ENCODE measurements around the gene ULBP1.
"Not testable (repeated sequence)": the region's sequence is repeated elsewhere in the genome, so short reads cannot be mapped to it uniquely, and the experiment has no call there.

Gene ULBP1, protein sequence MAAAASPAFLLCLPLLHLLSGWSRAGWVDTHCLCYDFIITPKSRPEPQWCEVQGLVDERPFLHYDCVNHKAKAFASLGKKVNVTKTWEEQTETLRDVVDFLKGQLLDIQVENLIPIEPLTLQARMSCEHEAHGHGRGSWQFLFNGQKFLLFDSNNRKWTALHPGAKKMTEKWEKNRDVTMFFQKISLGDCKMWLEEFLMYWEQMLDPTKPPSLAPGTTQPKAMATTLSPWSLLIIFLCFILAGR

DNA sequence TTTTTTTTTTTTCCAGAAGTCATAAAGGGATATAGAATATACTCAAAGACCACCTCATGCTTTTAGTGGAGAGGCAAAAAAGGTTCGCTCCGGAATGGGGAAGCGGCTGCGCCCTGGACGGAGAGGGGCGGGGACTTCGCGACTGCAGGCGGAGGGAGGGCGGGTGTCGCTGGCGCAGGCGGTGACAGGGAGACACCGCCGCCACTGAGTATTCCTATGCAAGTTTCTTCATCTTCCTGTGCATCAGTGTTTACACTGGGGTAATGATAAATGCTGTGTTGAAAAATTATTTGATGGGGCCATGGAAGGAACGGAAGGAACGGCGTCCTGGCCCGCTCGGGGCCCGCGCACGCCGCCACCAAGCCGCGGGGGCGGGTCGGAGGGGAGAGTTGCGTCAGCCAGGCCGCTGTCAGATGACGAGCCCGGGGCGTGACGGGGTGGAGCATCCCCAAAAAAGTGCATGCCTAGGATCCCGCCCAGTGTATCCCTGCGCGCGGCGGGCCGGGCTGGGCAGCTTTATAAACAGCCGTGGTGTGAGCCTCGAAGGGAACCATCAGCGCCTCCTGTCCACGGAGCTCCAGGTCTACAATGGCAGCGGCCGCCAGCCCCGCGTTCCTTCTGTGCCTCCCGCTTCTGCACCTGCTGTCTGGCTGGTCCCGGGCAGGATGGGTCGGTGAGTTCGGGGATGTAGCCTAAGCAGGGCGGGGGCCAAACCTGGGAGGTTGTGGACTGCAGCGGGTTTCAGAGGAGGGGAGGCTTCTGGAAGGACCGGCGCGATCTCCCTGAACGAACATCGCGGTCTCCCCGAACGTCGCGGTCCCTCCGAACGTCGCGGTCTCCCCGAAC lies at the start of gene ULBP1:
Gene ULBP1, plus strand, starts transcription at position 482 of the 846 bp plus-strand sequence. Its CDS starts 107 bp downstream, at position 589.
- peak; percentile 88 for DNase-seq (ENCODE audit: low read depth, low spot score)

DNA sequence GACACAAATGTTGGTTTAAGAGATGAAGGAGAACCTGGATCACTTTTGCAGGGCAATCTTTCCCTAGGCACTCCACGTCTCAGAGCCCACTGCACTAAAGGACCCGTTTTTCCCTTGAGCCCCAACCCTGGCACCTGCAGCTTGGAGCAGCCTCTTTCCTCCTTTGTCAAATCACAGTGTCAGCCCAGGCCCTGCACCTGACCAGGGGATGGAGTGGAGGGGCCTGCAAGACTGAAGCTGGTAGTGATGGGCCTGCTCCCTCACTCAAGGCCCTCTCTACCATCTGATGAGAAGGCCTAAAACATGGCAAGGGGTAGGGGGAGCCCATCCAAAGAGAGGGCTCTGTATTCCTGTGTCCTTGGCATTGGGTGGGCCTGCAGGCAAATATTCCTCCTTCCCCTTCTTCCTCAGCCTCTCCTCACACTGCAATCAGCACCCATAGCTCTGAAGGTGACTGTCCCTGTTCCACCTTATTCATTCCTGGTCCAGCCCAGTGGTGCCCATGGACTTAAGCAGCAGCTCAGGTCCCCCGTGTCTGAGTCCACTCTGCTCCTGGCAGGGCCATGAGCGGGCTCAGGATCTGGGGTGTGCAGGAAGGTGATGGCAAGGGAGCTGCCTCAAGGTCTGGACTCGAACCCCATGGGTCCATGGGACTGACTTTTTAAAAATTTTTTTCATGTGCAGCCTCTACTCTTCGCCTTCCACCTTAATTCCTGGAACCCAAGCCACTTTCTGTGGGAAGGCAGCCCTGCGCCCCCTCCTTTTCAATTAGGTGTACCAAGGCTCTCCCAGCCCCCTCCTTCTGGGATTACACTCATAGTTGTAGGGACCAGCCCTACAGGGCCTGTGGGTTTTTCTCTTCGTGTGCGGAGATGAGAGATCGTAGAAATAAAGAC lies 47.5 kb upstream of the ULBP1 start:
- no peak for DNase-seq (ENCODE audit: low read depth, low spot score)

DNA sequence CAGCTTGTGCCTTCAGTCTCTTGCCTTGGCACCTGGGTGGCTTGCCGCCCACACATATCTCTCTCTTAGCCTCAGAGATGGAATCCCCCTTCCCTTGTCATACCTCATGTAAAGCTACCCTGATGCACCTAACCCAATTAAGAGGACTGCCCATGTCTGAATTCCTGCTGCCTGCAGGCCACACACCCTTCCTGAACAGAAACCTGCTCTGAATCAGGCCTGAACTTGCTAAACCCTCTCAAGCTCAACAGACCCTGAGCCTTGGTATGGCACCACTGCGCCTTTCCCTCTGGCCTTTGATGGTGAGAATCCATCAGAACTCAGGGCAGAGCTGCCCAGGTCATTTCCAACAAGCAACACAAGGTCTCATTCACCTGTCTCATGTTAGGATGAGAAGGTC lies 46.1 kb upstream of the ULBP1 start:
- DNase-seq (ENCODE audit: low read depth, low spot score), result no peak

DNA sequence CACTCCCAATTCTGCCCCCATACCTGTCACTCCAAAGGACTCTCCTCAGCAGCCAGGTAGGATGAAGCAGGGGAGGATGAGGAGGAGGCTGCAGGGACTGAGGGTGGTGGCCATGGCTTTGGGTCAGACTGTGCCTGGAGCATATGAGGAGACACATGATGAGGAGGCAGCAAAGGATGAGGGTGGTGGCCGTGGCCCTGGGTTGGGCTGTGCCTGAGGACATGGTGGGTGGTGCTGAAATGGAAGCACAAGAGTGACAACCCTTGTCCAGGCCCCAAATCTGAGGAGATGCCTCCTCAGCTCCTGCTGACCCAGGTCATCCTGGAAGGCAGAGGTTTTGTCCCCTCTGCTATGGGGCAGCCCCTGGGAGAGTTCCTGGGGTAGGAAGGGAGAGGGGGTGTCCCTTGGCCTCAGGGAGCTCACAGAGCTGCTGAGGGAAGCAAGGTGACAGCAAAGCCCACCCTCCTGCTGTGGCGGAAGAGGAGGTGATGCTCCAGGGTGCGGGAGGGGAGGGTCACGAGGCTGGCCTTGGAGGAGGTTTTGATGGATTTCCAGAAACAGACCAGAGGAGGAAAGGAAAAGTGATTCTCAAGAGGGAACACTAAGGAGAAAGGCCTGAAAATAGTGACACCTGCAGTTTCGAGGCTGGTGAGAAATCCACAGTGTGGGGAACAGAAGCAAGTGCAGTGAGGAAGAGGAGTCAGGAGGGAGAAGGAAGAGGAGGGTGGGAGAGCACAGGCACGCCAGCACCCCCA lies 45.4 kb upstream of the ULBP1 start:
- DNase-seq (ENCODE audit: low read depth, low spot score), result no peak

DNA sequence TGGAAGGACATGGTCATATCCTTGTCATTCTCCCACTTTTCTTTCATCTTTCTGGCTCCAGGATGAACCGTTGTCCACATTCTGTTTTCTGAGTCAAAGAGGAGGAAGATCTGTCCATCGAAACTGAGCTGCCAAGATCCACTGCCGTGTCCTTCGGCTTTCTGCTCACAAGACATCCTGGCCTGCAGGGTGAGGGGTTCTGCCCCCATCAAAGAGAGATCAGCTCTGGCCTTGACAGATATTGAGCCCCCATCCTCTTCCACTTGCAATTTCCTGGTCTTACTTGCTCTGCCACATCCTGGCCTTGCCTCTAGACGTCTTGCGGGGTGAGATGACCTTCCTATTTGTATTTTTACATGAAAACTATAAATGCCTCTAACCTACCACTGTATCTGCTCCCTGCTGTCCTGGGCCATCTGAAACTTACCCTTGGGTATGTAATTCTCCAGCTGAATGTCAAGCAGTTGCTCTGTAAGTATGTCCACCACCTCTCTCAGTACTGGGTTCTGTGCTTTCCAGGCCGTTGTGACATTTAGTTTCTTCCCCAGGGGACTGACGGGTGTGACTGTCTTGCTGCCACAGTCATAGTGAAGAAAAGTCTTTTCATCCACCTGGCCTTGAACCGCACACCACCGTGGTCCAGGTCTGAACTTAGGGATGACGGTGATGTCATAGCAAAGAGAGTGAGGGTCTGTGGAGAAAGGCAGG lies 44.5 kb upstream of the ULBP1 start:
- not testable (repeated sequence) for DNase-seq (ENCODE audit: low read depth, low spot score)

DNA sequence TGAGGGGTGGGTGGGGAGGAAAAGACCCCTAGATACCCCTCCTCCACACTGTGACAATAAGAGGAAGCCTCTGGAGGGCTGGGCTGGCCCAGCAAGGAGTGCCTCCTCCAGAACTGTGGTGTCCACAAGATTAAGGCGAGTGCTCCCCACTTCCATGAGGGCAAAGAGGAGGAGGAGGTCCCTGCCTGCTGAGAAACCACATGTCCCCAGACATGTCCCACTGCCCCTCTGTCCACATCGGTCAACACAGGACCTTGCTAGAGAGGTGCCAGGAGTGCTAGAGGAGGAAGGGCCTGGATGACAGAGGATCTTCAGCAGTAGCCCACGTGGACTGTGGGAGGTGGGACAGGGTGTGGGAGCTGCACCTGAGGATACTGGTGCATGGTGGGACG lies 43.9 kb upstream of the ULBP1 start:
- no peak for DNase-seq (ENCODE audit: low read depth, low spot score)

DNA sequence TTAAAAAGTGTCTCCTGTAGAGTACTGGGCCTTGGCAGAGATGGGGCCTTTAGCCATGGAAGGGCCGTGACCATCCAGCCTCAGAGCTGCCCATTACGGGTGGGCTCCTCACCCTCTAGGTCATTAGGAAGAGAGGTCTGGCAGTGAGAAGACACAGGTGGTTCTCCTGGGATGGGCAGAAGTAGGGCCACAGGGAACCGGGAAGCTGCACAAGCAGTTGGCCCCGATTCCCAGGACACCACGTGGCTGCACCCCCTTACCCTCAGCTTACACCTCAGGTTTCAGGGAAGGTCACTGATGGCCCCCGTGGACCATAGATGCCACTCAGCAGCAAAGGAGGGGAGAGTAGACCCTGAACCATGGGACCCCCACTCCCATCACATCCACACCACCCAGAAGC lies 42.4 kb upstream of the ULBP1 start:
- DNase-seq (ENCODE audit: low read depth, low spot score), result no peak

DNA sequence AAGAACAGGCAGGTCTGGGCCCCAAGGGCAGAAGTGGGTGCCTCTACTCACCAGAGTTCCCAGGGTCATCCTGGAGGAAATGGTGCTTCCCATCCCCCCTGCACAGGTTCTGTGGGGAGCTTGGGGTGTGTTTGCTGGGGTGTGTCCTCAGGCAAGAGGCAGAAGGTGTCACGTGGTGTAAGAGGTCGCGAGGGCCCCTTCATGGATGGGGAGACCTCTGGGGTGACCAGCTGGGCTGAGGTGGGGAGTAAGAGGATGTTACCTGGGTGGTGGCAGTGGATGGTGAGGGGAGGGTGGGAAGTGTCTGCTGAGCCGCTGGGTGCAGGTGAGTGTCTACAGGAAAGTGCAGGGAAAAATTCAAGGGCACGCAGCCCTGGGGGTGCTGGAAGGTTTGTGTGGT lies 41.7 kb upstream of the ULBP1 start:
- DNase-seq (ENCODE audit: low read depth, low spot score), result not testable (repeated sequence)

DNA sequence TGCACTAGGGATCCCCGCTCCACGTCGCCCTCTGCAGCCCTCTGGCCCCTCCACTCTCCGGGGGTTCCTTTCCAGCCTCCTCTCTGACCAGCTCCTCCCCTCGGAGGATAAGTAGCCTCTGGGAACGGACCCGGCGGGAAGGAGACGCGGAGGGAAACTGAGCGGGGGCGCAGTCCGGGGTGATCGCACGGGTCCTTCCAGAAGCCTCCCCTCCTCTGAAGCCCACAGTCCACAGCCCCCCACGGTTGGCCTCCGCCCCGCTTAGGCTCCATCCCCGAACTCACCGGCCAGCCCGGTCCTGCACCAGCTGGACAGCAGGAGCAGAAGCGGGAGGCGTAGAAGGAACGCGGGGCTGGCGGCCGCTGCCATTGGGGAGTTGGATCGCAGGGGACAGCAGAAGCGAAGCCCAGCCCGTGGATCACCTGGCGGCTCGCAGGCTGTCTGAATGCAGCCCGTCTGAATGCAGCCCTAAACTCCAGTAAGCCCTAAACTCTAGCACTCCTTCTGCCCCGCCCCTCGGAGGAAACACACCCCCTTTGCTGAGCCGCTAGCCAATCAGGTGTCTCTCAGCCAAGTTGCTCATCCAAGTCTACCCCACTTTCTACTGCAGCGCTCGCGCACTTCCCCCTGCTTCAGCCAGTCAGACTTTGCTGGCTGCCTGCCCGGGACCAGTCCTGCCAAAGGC lies 41.0 kb upstream of the ULBP1 start, which contains the start of gene RAET1G:
Gene RAET1G, minus strand, starts transcription at position 480 of the 685 bp plus-strand sequence. Its CDS starts 111 bp downstream, at position 369.
- DNase-seq (ENCODE audit: low read depth, low spot score), result peak; percentile 89

DNA sequence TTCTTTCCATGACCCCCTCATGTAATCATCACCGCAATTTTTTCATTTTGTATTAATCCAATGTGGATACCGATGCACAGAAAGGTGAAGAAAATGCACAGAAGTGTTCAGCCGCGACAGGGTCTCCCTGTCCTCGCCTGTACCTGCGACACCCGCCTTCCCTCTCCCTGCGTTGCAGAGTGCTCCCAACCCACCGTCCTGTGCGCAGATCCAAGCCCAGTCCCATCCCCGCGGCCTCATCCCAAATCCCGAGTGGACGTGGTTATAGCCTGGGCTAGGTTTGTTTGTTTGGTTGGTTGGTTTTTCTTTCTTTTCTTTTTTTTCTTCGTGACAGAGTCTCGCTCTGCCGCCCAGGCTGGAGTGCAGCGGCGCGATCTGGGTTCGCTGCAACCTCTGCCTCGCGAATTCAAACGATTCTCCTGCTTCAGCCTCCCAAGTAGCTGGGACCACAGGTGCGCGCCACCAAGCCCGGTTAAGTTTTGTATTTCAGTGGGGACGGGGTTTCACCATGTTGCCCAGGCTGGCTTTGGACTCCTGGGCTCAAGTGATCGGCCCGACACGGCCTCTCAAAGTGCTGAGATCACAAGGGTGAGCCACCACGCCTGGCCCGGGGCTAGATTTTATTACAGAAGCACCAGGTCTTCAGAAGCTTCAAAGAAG lies 40.3 kb upstream of the ULBP1 start:
- no peak for DNase-seq (ENCODE audit: low read depth, low spot score)

DNA sequence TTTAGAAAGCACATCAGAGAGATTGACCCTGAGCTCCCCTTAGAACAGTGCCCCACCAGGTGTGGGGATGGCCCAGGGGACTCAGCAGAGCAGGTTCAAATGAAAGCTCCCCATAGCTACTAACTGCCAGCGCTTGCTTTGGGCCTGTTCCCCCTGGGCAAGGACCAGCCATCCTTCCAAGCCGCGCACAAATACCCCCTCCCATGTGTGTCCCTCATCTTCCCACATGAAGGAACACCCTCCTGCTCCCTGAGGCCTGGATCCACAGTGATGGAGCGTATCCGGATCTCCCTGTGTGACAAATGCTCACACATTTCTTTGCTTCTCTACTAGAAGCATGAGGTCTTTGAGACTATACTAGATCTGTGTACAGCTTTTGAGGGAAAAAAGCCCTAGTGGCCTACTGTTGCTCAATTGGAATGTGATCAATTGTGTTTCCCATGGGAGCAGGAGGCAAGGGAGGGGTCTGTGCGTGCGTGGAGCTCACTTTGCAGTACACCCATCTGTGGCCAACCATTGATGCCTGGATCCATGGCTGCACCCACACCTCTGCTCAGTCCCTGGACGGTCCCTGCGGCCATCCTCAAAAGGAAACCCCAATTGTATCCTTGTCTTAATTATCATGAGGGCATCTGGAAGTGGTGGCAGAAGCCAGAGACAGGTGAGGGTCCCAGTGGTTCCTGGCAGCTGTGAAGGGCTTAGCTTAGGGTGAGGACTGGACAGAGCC lies 39.4 kb upstream of the ULBP1 start:
- DNase-seq (ENCODE audit: low read depth, low spot score), result no peak

DNA sequence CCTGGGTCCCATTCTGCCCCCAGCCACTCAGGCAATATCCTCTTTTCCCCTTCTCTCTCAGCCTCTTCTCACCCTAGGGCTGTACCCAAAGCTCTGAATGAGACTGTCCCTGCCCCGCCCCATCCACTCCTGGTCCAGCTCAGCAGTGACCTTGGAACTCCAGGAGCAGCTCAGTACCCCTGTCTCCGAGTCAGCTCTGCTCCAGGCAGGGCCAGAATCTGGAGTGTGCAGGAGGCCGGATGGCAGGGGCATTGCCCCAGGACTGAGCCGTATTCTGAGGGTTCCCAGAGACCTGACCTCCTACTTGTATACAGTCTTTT lies 38.9 kb upstream of the ULBP1 start:
- DNase-seq (ENCODE audit: low read depth, low spot score), result no peak

DNA sequence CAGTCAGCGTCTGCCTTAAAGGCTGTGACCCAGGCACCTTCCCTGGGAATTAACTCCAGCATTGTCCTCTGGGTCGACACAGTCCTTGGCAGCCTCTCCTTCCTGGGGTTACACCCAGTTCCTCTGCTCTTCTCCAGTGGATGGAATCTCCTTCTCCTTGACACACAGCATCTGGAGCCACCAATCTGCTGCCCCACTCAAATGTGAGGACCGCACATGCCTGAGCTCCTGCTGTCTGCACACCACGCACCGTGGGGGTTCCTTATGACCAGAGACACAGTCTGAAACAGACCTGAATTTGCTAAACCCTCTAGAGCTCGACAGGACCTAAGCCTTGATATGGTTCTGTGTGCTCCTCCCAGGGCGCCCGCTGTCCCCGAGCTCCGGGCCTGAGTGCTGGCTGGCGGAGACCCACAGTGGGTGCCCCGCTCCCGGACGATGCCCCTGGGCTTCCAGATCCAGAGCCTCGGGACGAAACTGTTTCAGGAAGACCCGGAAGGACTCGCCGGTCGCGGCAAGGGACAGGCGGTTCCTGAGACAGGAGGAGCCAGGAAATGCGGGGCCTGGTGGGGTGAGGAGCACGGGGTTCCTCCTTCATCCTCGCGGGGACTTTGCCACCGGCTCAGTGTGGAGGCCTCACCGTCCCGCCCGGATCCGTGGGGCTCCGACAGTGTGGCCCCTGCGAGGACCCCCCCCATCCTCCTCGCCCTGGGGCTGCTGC lies 38.3 kb upstream of the ULBP1 start:
- no peak for DNase-seq (ENCODE audit: low read depth, low spot score)

DNA sequence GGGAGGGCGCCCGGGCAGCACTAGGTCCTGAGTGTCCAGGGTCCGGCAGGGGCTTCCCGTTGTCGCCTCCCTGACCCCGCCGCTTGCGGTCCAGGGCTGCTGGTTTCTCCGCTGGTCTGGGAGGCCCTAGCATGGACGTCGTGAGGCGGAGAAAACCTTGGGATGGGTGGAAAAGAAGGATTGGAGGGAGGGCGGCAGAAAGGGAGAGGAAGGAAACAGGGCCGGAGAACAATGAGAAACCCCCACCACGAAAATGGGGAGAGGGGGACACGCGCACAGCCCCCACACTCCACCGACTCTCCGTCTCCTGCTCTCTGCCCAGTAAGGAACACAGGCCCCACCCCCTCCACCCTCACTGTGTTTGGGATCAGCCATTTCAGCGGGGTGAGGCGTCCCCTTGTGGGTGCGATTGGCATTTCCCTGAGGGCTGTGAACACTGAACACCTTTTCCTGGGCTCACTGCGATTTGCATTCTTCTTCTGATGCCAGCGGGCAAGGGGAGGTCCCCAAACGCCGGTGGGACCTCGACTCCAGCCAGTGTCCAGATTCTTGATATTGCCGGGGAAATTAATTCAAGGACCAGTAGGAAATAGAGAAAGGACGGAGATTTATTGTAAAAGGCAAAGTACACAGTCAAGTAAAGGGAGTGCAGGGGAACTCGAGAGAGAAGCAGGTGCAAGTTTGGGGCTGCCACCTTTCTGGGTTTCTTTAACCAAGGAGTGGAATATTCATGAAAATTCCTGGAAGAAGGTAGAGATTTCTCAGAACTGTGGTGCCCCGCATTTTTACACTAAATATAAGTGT lies 37.6 kb upstream of the ULBP1 start:
- peak; percentile 89 for DNase-seq (ENCODE audit: low read depth, low spot score)

DNA sequence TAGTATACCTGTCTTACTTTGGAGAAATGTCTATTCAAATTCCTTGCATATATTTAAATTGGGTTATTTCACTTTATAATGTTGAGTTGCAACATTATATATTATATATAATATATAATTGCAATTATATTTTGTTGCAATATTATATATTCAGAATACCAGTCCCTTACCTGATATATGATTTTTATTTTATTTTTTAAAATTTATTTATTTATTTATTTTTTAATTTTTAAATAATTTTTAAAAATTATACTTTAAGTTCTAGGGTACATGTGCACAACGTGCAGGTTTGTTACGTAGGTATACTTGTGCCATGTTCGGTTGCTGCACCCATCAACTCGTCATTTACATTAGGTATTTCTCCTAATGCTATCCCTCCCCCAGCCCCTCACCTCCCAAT lies 36.7 kb upstream of the ULBP1 start:
- DNase-seq (ENCODE audit: low read depth, low spot score), result not testable (repeated sequence)

DNA sequence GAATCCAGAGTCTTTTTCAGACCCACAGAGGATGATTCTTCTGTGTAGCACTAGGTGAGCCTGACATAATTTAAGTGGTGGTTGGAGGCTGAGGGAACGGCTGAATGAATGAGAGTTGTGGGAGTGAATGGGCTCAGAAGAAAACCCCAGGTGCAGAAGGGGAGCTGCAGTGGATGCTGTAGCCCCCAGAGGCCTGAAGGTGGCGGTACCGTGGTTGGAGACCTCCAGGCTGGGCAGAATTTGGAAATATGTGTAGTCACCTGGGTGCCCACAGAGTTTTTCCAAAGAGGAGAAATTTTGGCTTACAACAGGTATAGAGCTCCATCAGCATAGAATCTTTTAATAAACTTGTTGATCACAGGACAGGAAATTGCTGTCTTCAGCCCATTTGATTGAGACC lies 34.3 kb upstream of the ULBP1 start:
- no peak for DNase-seq (ENCODE audit: low read depth, low spot score)

DNA sequence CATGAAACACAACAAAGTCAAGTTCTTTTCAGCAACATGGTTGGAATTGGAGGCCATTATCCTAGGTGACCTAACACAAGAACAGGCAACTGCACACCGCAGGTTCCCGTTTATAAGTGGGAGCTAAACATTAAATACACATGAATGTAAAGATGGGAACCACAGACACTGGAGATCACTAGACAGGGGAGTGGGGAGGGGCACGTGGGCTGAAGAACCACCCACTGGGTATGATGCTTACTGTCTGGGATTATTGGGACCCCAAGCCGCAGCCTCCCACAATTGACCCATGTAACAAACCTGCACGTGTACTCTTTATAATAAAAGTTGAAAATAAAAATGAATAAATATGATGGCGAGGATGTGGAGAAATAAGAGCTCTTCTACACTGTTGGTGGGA lies 32.2 kb upstream of the ULBP1 start:
- DNase-seq (ENCODE audit: low read depth, low spot score), result no peak

Measured in ELF-1 (cell line).